Stimulated activated CD8-positive, alpha-beta memory T cell treated with anti-CD3 and anti-CD28 coated beads, Interleukin-15, amount 100 ng/mL, for 48 hours (primary cell): ENCODE results near the gene NOTUM.

Experiments
- DNase-seq, 2 donors: peaks; one replicate each; pipeline ENCODE4 v3.0.0-alpha.2; 2020; ENCODE audit warnings: low read depth in 2 of 2

NOTUM gene

GRCh38 chr17:81909966-81910839 is 50.8 kb downstream of the NOTUM start:
- DNase-seq = no peak

- no peak for DNase-seq
These were observed 51.8 kb downstream of the NOTUM start for GRCh38 chr17:81909231-81909630.

GRCh38 chr17:81908793-81909192 is 52.2 kb downstream of the NOTUM start:
- no peak for DNase-seq

GRCh38 chr17:81907219-81908145 is 53.5 kb downstream of the NOTUM start:
- no peak for DNase-seq

- no peak for DNase-seq
These were observed 54.3 kb downstream of the NOTUM start for GRCh38 chr17:81906476-81907218.

GRCh38 chr17:81905993-81906392 is 55.0 kb downstream of the NOTUM start:
- no peak for DNase-seq

GRCh38 chr17:81905424-81905875 is 55.5 kb downstream of the NOTUM start:
- DNase-seq = no peak

- no peak for DNase-seq
These were observed 56.2 kb downstream of the NOTUM start for GRCh38 chr17:81904600-81905423.

GRCh38 chr17:81903896-81904599 is 56.9 kb downstream of the NOTUM start:
- DNase-seq = no peak

GRCh38 chr17:81903415-81903831 is 57.6 kb downstream of the NOTUM start:
- no peak for DNase-seq

- DNase-seq = no peak
These were observed 58.2 kb downstream of the NOTUM start for GRCh38 chr17:81902653-81903414.
